ENCODE results near the gene PHF20. TPM values are rescaled to one million over a fixed set of nuclear protein-coding genes. Genes with fewer than 3 reads are reported as not detected.

The PHF20 gene
- total RNA-seq, 1 donor from 2014 or later = 101 TPM

DNA sequence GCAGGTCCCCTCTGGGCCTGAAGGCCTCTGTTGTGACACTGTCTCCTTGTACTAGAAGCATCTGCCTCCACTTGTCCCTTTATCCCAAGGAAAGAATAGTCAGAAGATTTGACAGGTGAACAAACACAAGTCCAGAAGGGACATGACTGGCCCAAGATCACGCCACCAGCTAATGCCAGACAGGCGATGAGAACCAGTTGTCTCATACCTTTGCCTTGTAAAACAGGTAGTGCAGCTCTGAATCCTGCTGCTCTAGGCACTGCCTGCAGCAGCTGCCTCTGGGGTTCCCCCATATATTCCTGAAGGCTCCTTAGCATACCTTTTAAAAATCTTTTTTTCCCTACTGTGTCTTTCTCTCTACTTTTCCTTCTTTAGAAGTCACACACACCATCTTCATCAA is 157.5 kb downstream of the PHF20 start:
- Mint-ChIP-seq H3K27ac (ENCODE audit: unreplicated experiment) (no peak overlapping the region), H3K4me3 (ENCODE audit: unreplicated experiment) (no peak overlapping the region), H3K4me1 (ENCODE audit: unreplicated experiment) (peaks cover 9% of the 10 kb centered on the region), H3K27me3 (ENCODE audit: unreplicated experiment) (peaks cover 6% of the 10 kb centered on the region), H3K36me3 (ENCODE audit: low read depth, unreplicated experiment) (peaks cover 43% of the 10 kb centered on the region), H3K9me3 (ENCODE audit: unreplicated experiment) (no peaks in the 10 kb centered on the region)
- TF ChIP-seq, protein P1, sequence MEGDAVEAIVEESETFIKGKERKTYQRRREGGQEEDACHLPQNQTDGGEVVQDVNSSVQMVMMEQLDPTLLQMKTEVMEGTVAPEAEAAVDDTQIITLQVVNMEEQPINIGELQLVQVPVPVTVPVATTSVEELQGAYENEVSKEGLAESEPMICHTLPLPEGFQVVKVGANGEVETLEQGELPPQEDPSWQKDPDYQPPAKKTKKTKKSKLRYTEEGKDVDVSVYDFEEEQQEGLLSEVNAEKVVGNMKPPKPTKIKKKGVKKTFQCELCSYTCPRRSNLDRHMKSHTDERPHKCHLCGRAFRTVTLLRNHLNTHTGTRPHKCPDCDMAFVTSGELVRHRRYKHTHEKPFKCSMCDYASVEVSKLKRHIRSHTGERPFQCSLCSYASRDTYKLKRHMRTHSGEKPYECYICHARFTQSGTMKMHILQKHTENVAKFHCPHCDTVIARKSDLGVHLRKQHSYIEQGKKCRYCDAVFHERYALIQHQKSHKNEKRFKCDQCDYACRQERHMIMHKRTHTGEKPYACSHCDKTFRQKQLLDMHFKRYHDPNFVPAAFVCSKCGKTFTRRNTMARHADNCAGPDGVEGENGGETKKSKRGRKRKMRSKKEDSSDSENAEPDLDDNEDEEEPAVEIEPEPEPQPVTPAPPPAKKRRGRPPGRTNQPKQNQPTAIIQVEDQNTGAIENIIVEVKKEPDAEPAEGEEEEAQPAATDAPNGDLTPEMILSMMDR (IDR thresholded peaks at IDR 0.05; ENCODE audit: unreplicated experiment) = no peak
- no peak for DNase-seq (ENCODE audit: low spot score)

DNA sequence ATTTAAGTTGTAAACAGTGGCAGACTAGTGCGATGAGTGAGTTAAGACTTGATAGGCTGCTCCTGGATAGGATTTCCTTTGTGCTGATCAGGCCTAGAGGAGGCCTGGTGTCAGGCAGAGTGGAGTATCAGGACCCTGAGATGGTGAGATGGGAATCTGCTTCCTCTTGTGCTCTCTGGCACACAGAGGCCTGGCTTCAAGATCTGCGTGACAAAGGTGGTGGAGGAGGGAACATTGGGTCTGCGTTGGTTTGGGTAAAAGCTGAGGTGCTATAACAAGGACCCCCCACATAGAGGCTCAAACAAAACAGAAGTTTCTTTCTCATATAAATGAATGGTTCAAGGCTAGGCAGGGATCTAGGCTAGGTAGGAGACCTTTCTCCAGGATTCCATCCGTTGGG is 162.2 kb downstream of the PHF20 start:
- Mint-ChIP-seq H3K4me1 (ENCODE audit: unreplicated experiment) (peaks cover 31% of the 10 kb centered on the region), H3K27me3 (ENCODE audit: unreplicated experiment) (peaks cover 6% of the 10 kb centered on the region), H3K9me3 (ENCODE audit: unreplicated experiment) (no peaks in the 10 kb centered on the region), H3K36me3 (ENCODE audit: low read depth, unreplicated experiment) (peaks cover 58% of the 10 kb centered on the region), H3K27ac (ENCODE audit: unreplicated experiment) (no peak overlapping the region), H3K4me3 (ENCODE audit: unreplicated experiment) (peak overlapping the region; percentile 63)
- TF ChIP-seq, protein P1 (IDR thresholded peaks at IDR 0.05; ENCODE audit: unreplicated experiment) = no peak
- DNase-seq (ENCODE audit: low spot score) = no peak

DNA sequence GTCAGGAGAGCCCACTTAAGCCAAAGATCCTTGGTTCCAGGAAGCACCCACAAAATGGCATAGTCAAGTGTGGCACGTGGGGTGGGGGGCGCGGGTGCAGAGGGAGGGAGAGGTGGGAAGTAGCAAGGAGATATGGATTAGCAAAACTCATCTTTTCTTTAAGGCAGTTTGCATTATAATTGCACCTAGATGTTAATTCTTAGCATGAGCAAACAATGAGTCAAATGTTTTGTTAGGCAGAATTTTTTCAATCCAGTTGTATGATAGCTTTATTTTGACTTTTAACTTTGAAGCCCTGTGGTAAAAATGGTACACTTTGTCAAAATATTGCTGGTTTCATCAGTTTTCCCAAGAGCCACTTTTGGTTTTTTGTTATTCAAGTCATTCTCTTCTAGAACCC is 167.4 kb downstream of the PHF20 start:
- Mint-ChIP-seq H3K4me3 (ENCODE audit: unreplicated experiment) (no peak overlapping the region), H3K36me3 (ENCODE audit: low read depth, unreplicated experiment) (peaks cover 51% of the 10 kb centered on the region), H3K4me1 (ENCODE audit: unreplicated experiment) (peaks cover 43% of the 10 kb centered on the region), H3K27me3 (ENCODE audit: unreplicated experiment) (peaks cover 5% of the 10 kb centered on the region), H3K27ac (ENCODE audit: unreplicated experiment) (peak overlapping the region; percentile 54), H3K9me3 (ENCODE audit: unreplicated experiment) (no peaks in the 10 kb centered on the region)
- TF ChIP-seq, protein P1 (IDR thresholded peaks at IDR 0.05; ENCODE audit: unreplicated experiment) = no peak
- DNase-seq (ENCODE audit: low spot score) = no peak

DNA sequence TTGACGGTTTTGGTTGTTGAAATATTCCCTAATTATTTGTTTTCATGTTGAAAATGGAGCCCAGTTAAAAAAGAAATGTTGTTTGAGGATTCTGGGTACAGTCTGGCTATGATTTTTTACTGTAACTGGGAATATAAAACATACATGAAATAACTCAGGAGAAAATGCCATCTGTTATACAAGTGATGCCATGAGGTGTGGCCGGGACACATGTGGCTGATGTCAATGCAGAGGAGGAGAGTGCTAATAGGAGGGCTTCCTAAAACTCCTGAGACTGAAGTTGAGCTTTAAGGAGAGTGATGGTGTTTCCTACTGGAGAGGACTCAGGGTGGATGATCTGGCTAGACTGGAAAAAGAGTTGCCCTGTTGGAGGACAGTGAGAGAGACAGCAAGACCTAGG is 169.8 kb downstream of the PHF20 start:
- H3K27me3 Mint-ChIP-seq (ENCODE audit: unreplicated experiment) = peaks cover 7% of the 10 kb centered on the region
- TF ChIP-seq, protein P1 (IDR thresholded peaks at IDR 0.05; ENCODE audit: unreplicated experiment) = no peak
- no peaks in the 10 kb centered on the region for H3K9me3 Mint-ChIP-seq (ENCODE audit: unreplicated experiment)
- peak overlapping the region; percentile 52 for H3K4me3 Mint-ChIP-seq (ENCODE audit: unreplicated experiment)
- peak overlapping the region; percentile 14 for H3K27ac Mint-ChIP-seq (ENCODE audit: unreplicated experiment)
- peaks cover 48% of the 10 kb centered on the region for H3K36me3 Mint-ChIP-seq (ENCODE audit: low read depth, unreplicated experiment)
- no peak for DNase-seq (ENCODE audit: low spot score)
- peaks cover 26% of the 10 kb centered on the region for H3K4me1 Mint-ChIP-seq (ENCODE audit: unreplicated experiment)

DNA sequence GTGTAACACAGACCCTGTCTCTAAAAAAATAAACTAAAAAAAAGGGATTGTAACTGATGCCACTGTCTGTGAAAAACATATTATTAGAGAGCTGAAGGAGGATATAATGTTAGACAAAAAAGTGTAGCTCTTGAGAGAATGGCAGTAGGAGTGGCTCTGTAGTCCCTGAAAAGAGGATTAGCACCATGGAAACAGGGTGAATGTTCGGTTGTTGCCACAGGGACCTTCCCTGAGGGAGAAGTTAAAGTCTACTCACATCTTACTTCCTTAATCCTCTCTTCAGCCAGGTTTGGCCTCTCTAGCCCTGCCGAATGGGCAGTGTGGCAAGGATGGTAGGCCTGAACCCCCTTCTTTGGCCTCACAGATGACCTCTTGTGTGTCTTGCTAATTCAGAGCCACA is 170.4 kb downstream of the PHF20 start:
- Mint-ChIP-seq H3K27me3 (ENCODE audit: unreplicated experiment) (peaks cover 9% of the 10 kb centered on the region), H3K9me3 (ENCODE audit: unreplicated experiment) (no peaks in the 10 kb centered on the region), H3K36me3 (ENCODE audit: low read depth, unreplicated experiment) (peaks cover 46% of the 10 kb centered on the region), H3K4me1 (ENCODE audit: unreplicated experiment) (peaks cover 26% of the 10 kb centered on the region), H3K27ac (ENCODE audit: unreplicated experiment) (no peak overlapping the region), H3K4me3 (ENCODE audit: unreplicated experiment) (peak overlapping the region; percentile 56)
- TF ChIP-seq, protein P1 (IDR thresholded peaks at IDR 0.05; ENCODE audit: unreplicated experiment) = no peak
- no peak for DNase-seq (ENCODE audit: low spot score)
